Aorta (tissue), 5 donors: ENCODE measurements around the gene PLPP4. TPM values are rescaled to one million over a fixed set of nuclear protein-coding genes. Genes with fewer than 3 reads are reported as not detected.

Experiments
- ATAC-seq: fragments of 200-7000 bp; cut with Tn5 transposase; one replicate; pipeline ENCODE4 v1.9.1; 2022; ENCODE audit warnings: moderate library complexity; ENCODE audit not compliant: low FRiP score
- DNase-seq, 2 donors: peaks; one replicate each; pipeline ENCODE4 v3.0.0-alpha.2; 2020
- H3K27ac ChIP-seq, 2 donors: one replicate each; pipeline ENCODE4 v1.5.1; 2013; ENCODE audit warnings: low read length in 2 of 2, mild to moderate bottlenecking in 2 of 2, moderate library complexity in 2 of 2, control low read depth in 1 of 2, inconsistent platforms in 1 of 2, low read depth in 1 of 2
- H3K27me3 ChIP-seq, 2 donors: one replicate each; pipeline ENCODE4 v1.6.1; 2013; ENCODE audit warnings: control low read depth in 1 of 2, low read length in 1 of 2, mild to moderate bottlenecking in 1 of 2, moderate library complexity in 1 of 2; ENCODE audit not compliant: insufficient read depth in 2 of 2, control insufficient read depth in 1 of 2
- H3K36me3 ChIP-seq, 2 donors: one replicate each; pipeline ENCODE4 v1.6.1; 2013; ENCODE audit warnings: control low read depth in 1 of 2, low read length in 1 of 2, mild to moderate bottlenecking in 1 of 2; ENCODE audit not compliant: insufficient read depth in 2 of 2, control insufficient read depth in 1 of 2
- H3K4me1 ChIP-seq, 2 donors: one replicate each; pipeline ENCODE4 v1.6.1; 2013; ENCODE audit warnings: low read length in 2 of 2, control low read depth in 1 of 2, mild to moderate bottlenecking in 1 of 2, moderate library complexity in 1 of 2; ENCODE audit not compliant: insufficient read depth in 2 of 2, control insufficient read depth in 1 of 2
- H3K4me3 ChIP-seq, 2 donors: one replicate each; pipeline ENCODE4 v1.5.1; 2013; ENCODE audit warnings: low read length in 2 of 2, control low read depth in 1 of 2, mild to moderate bottlenecking in 1 of 2
- H3K9me3 ChIP-seq: one replicate; pipeline ENCODE4 v1.6.1; 2013; ENCODE audit warnings: mild to moderate bottlenecking, low read length; ENCODE audit not compliant: control insufficient read depth
- WGBS, 2 donors: extraction: QIAGEN DNeasy Blood & Tissue Kit; methylation state at CpG; one replicate each; pipeline ENCODE4 v1.1.7; 2013; 5-methylcytosine and 5-hydroxymethylcytosine counted together
- intact Hi-C, 2 donors: fragments of 100-400 bp; cut with DNase I; formaldehyde crosslinking; loops; one replicate each; pipeline versions ENCODE4 v1.14.2 to v1.15.0; 2022
- polyA plus RNA-seq, 2 donors: library from polyadenylated mRNA; stranded (reverse); fragments of 200-250 nt; gene quantifications; one replicate each; pipeline ENCODE4 v1.2.3, GENCODE V29; 2013
- total RNA-seq, 2 donors: library from RNA; stranded (reverse); fragmentation: NEBNext Ultra II Directional; extraction: Animal tissue kit (Norgen Biotek cat#: 25700); gene quantifications; one replicate each; pipeline ENCODE4 v1.2.1, GENCODE V29; 2021
- donor health status: healthy with polysubstance abuse.
- donor health status: Bipolar disorder and iron deficiency.
- donor health status: DM: no; HTN: no; CAD: no.
- donor health status: DM: no; HTN: no; CAD: no.
- donor health status: DM: yes; HTN: yes; CAD: no.

PLPP4 gene
- total and polyA plus RNA-seq, 4 donors = not detected

DNA sequence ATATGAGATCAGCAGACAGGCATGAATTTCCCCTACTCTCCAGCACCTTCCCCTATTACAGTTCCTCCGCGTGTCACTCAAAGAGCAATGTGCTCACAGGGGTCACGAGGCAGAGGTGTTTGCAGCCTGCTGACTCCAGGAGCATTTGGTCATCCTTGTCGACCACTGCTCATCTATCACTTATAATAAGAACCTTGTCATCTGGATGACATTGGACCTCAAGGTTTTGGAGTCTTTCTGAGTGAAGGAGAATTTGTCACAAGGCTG lies 32.9 kb upstream of the PLPP4 start:
- intact Hi-C loops = no loop called here
- no peaks in the 10 kb centered on the region for H3K4me1 ChIP-seq
- H3K27me3 ChIP-seq = peaks cover 0 to 1% of the 10 kb centered on the region in 2 donors
- ATAC-seq (no peak), DNase-seq (no peak)
- H3K36me3 ChIP-seq = no peaks in the 10 kb centered on the region
- WGBS, 2 donors = 60 to 66% methylated on average over 4 of the region's 4 CpGs
- peaks cover 2% of the 10 kb centered on the region for H3K9me3 ChIP-seq
- no peak overlapping the region for H3K4me3 ChIP-seq
- no peak overlapping the region for H3K27ac ChIP-seq

DNA sequence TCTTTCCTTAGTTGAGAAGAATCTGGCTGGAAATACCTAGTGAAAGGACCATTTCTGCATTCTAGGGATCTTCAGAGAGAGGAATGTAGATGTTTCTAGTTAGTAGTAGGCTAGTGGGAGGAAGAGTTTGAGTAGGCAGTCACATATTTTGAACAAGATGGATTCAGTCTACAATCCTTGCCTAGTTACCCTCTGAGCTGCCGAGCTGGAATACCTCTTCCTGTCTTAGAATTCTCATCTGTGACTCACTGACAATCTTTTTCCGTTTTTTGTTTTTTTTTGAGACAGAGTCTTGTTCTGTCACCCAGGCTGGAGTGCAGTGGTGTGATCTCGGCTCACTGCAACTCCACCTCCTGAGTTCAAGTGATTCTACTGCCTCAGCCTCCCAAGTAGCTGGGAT lies 30.7 kb upstream of the PLPP4 start:
- DNase-seq (no peak), ATAC-seq (no peak)
- H3K4me3 ChIP-seq = no peak overlapping the region
- H3K27me3 ChIP-seq = peaks cover 0 to 1% of the 10 kb centered on the region in 2 donors
- intact Hi-C loops = no loop called here
- H3K9me3 ChIP-seq = peaks cover 2% of the 10 kb centered on the region
- no peaks in the 10 kb centered on the region for H3K4me1 ChIP-seq
- no peaks in the 10 kb centered on the region for H3K36me3 ChIP-seq
- 59 to 64% methylated on average over 3 of the region's 3 CpGs for WGBS, 2 donors
- H3K27ac ChIP-seq = no peak overlapping the region

DNA sequence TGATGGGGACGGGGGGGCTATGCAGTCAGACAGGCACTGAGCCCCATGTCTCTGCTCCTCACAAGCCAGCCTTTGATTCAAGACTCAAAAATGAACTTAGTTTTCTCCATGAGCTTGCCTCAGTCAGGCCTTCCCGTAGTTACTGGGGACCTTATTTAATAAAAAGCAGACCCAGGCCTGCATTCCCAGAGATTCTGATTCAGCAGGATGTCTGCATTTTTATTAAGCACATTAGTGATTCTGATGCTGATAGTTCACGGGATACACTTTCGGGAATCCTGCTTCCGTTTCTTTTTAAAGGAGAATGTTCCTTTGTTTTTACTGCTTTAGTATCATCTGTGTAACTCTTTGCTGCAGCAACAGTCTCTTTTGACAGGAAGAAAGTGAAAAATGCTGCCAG lies 28.3 kb upstream of the PLPP4 start:
- Histone ChIP-seq H3K4me1 (no peaks in the 10 kb centered on the region), H3K4me3 (no peak overlapping the region), H3K36me3 (no peaks in the 10 kb centered on the region), H3K9me3 (peaks cover 3% of the 10 kb centered on the region), H3K27me3 (peaks cover 0 to 1% of the 10 kb centered on the region in 2 donors), H3K27ac (no peak overlapping the region)
- DNase-seq = no peak
- WGBS, 2 donors = 26 to 31% methylated on average over 5 of the region's 5 CpGs
- ATAC-seq = no peak
- intact Hi-C loops = no loop called here

- ATAC-seq = no peak
- no peak for DNase-seq
- Histone ChIP-seq H3K36me3 (no peaks in the 10 kb centered on the region), H3K4me3 (no peak overlapping the region), H3K9me3 (peaks cover 2% of the 10 kb centered on the region), H3K27ac (no peak overlapping the region), H3K27me3 (no peaks in the 10 kb centered on the region), H3K4me1 (no peaks in the 10 kb centered on the region)
- intact Hi-C loops = no loop called here
- WGBS, 2 donors = 28 to 29% methylated on average over 5 of the region's 5 CpGs
Measured at GRCh38 chr10:120429395-120429794, 27.6 kb upstream of the PLPP4 start.

GRCh38 chr10:120431251-120431651 lies 25.8 kb upstream of the PLPP4 start:
- ATAC-seq (no peak), DNase-seq (no peak)
- peaks cover 2% of the 10 kb centered on the region for H3K9me3 ChIP-seq
- intact Hi-C loops = no loop called here
- H3K4me1 ChIP-seq = no peaks in the 10 kb centered on the region
- H3K36me3 ChIP-seq = no peaks in the 10 kb centered on the region
- no peak overlapping the region for H3K4me3 ChIP-seq
- 83 to 84% methylated on average over 8 of the region's 8 CpGs for WGBS, 2 donors
- no peak overlapping the region for H3K27ac ChIP-seq
- no peaks in the 10 kb centered on the region for H3K27me3 ChIP-seq

DNA sequence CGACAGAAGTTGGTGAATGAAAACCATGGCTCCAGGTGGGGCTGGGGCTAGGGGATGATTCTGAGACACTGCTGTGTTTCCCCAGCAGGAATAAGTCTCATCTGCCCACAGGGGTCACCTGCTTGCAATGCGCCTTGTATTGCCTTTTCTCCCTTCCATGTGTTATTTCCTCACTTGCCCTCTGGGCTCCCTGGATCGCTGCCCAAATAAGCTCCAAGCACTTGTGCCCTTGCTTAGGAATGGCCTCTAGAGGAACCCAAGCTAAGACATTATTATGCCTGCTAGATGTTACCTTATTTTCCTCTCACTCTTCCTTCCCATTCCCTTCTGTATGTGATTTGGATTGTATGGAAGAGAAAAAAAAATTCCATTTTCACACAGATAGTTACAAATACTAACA lies 24.8 kb upstream of the PLPP4 start:
- DNase-seq = no peak
- WGBS, 2 donors = 70 to 86% methylated on average over 3 of the region's 3 CpGs
- Histone ChIP-seq H3K27ac (no peak overlapping the region), H3K27me3 (no peaks in the 10 kb centered on the region), H3K4me3 (no peak overlapping the region), H3K36me3 (no peaks in the 10 kb centered on the region), H3K9me3 (peaks cover 2% of the 10 kb centered on the region), H3K4me1 (no peaks in the 10 kb centered on the region)
- ATAC-seq = no peak
- intact Hi-C loops = no loop called here

GRCh38 chr10:120433141-120433540 lies 23.9 kb upstream of the PLPP4 start:
- no peak for DNase-seq

GRCh38 chr10:120436439-120437112 lies 20.5 kb upstream of the PLPP4 start:
- intact Hi-C loops = no loop called here
- no peaks in the 10 kb centered on the region for H3K36me3 ChIP-seq
- no peak for DNase-seq
- H3K9me3 ChIP-seq = peaks cover 2% of the 10 kb centered on the region
- H3K27me3 ChIP-seq = no peaks in the 10 kb centered on the region
- H3K27ac ChIP-seq = no peak overlapping the region
- 76 to 77% methylated on average over 7 of the region's 7 CpGs for WGBS, 2 donors
- no peaks in the 10 kb centered on the region for H3K4me1 ChIP-seq
- no peak for ATAC-seq
- H3K4me3 ChIP-seq = no peak overlapping the region

More at GRCh38 chr10:120433141-120433540, 23.9 kb upstream of the PLPP4 start:
- H3K9me3 ChIP-seq = peaks cover 2% of the 10 kb centered on the region
- no peak overlapping the region for H3K27ac ChIP-seq
- H3K36me3 ChIP-seq = no peaks in the 10 kb centered on the region
- H3K27me3 ChIP-seq = no peaks in the 10 kb centered on the region
- H3K4me3 ChIP-seq = no peak overlapping the region
- WGBS, 2 donors = 78 to 79% methylated on average over 3 of the region's 3 CpGs
- intact Hi-C loops = no loop called here
- ATAC-seq = no peak
- H3K4me1 ChIP-seq = no peaks in the 10 kb centered on the region

DNA sequence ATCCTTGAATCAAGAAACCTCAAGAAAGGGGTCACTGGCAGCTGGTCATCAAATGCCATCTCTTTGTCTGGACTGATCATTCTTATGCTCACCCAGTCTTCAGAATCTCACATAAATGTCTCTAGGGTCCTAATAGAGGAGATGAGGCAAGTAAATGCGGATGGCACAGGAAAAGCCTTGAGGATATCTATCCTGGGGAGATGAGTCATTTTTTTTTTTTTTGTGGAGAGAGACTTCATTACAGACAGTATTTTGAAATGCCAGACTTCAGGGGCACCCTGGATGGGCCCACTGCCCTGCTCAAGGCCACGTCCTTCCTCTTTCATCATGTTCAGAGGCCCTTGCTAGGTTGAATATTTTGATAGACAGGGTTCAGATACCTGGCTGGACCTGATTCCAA lies 19.5 kb upstream of the PLPP4 start:
- DNase-seq = no peak
- Histone ChIP-seq H3K36me3 (no peaks in the 10 kb centered on the region), H3K9me3 (peaks cover 2% of the 10 kb centered on the region), H3K27ac (no peak overlapping the region), H3K4me3 (no peak overlapping the region), H3K27me3 (no peaks in the 10 kb centered on the region), H3K4me1 (no peaks in the 10 kb centered on the region)
- WGBS, 2 donors = 30 to 69% methylated on average over 2 of the region's 2 CpGs
- intact Hi-C loops = no loop called here
- no peak for ATAC-seq
